Mesenchymal stem cell (in vitro differentiated cells and primary cell): ENCODE data around the gene DOLPP1.
"Not testable (repeated sequence)": the region's sequence is repeated elsewhere in the genome, so short reads cannot be mapped to it uniquely, and the experiment has no call there.

Source experiments
- DNase-seq: peaks from one replicate; pipeline ENCODE4 v3.0.0-alpha.2; 2013
- H2AFZ ChIP-seq: one replicate; pipeline ENCODE4 v1.6.1; 2013; ENCODE audit warnings: low read depth, mild to moderate bottlenecking, control low read depth, inconsistent platforms, low read length, moderate library complexity
- H2AK5ac ChIP-seq: 2 replicates; pipeline ENCODE4 v1.6.1; 2013; ENCODE audit warnings: low read length, moderate library complexity, mild to moderate bottlenecking, inconsistent platforms; ENCODE audit not compliant: severe bottlenecking
- H2BK120ac ChIP-seq: one replicate; pipeline ENCODE4 v1.6.1; 2013; ENCODE audit warnings: low read depth, mild to moderate bottlenecking, inconsistent platforms, low read length, moderate library complexity
- H2BK12ac ChIP-seq, 2 experiments: one replicate each; pipeline ENCODE4 v1.6.1; 2013; ENCODE audit warnings: inconsistent platforms in 2 of 2, low read length in 2 of 2, mild to moderate bottlenecking in 2 of 2, moderate library complexity in 2 of 2, control low read depth in 1 of 2
- H2BK15ac ChIP-seq: one replicate; pipeline ENCODE4 v1.6.1; 2013; ENCODE audit warnings: mild to moderate bottlenecking, low read depth, inconsistent platforms; ENCODE audit not compliant: poor library complexity, severe bottlenecking
- H2BK5ac ChIP-seq: 2 replicates; pipeline ENCODE4 v1.6.1; 2013; ENCODE audit warnings: low read depth, mild to moderate bottlenecking, low read length, control low read depth, inconsistent platforms; ENCODE audit not compliant: poor library complexity, severe bottlenecking
- H3K14ac ChIP-seq, 2 experiments: one replicate each; pipeline ENCODE4 v1.6.1; 2013; ENCODE audit warnings: inconsistent platforms in 2 of 2, low read length in 2 of 2, control low read depth in 1 of 2, mild to moderate bottlenecking in 1 of 2, moderate library complexity in 1 of 2
- H3K18ac ChIP-seq, 2 experiments: one replicate each; pipeline ENCODE4 v1.6.1; 2013; ENCODE audit warnings: inconsistent platforms in 2 of 2, low read length in 2 of 2, control low read depth in 1 of 2, low read depth in 1 of 2, mild to moderate bottlenecking in 1 of 2
- H3K23ac ChIP-seq, 2 experiments: one replicate each; pipeline ENCODE4 v1.6.1; 2013; ENCODE audit warnings: inconsistent platforms in 2 of 2, low read length in 2 of 2, mild to moderate bottlenecking in 2 of 2, moderate library complexity in 2 of 2, control low read depth in 1 of 2
- H3K27ac ChIP-seq: 2 replicates; pipeline ENCODE4 v1.5.1; 2013; ENCODE audit warnings: mild to moderate bottlenecking, moderate library complexity, low read length, control low read depth, inconsistent platforms; ENCODE audit not compliant: poor library complexity, severe bottlenecking
- H3K27me3 ChIP-seq, 2 experiments: 2 replicates each; pipeline versions ENCODE4 v1.6.1 to v1.7.0; 2013; ENCODE audit warnings: low read length in 2 of 2, mild to moderate bottlenecking in 2 of 2, moderate library complexity in 2 of 2, control low read depth in 1 of 2, inconsistent platforms in 1 of 2; ENCODE audit not compliant: control insufficient read depth in 1 of 2, insufficient read depth in 1 of 2
- H3K36me3 ChIP-seq, 2 experiments: 2 replicates each; pipeline versions ENCODE4 v1.6.1 to v1.7.0; 2013; ENCODE audit warnings: low read length in 2 of 2, control low read depth in 1 of 2, inconsistent platforms in 1 of 2, low read depth in 1 of 2, mild to moderate bottlenecking in 1 of 2; ENCODE audit not compliant: insufficient read depth in 2 of 2, control insufficient read depth in 1 of 2
- H3K4ac ChIP-seq, 2 experiments: one replicate each; pipeline ENCODE4 v1.6.1; 2013; ENCODE audit warnings: inconsistent platforms in 2 of 2, low read length in 2 of 2, mild to moderate bottlenecking in 2 of 2, moderate library complexity in 2 of 2, control low read depth in 1 of 2, low read depth in 1 of 2
- H3K4me1 ChIP-seq: 2 replicates; pipeline ENCODE4 v1.6.1; 2013; ENCODE audit warnings: low read depth, low read length, control low read depth; ENCODE audit not compliant: control insufficient read depth, insufficient read depth
- H3K4me2 ChIP-seq: 2 replicates; pipeline ENCODE4 v1.6.1; 2013; ENCODE audit warnings: low read length, mild to moderate bottlenecking, inconsistent platforms; ENCODE audit not compliant: poor library complexity, severe bottlenecking
- H3K4me3 ChIP-seq, 2 experiments: 2 replicates each; pipeline versions ENCODE4 v1.5.1 to v1.7.0; 2013; ENCODE audit warnings: low read length in 2 of 2, mild to moderate bottlenecking in 2 of 2, control low read depth in 1 of 2, low read depth in 1 of 2; ENCODE audit not compliant: insufficient read depth in 1 of 2
- H3K79me1 ChIP-seq: replicated peaks from 2 replicates; pipeline ENCODE4 v1.6.1; 2013; ENCODE audit warnings: mild to moderate bottlenecking, control low read depth, low read length, inconsistent platforms; ENCODE audit not compliant: poor library complexity, severe bottlenecking
- H3K9ac ChIP-seq: 2 replicates; pipeline ENCODE4 v1.7.0; 2013; ENCODE audit warnings: mild to moderate bottlenecking, low read length, moderate library complexity
- H3K9me3 ChIP-seq: 2 replicates; pipeline ENCODE4 v1.7.0; 2013; ENCODE audit warnings: mild to moderate bottlenecking, low read length; ENCODE audit not compliant: control insufficient read depth
- H4K8ac ChIP-seq: one replicate; pipeline ENCODE4 v1.6.1; 2013; ENCODE audit warnings: inconsistent platforms, mild to moderate bottlenecking, low read length, moderate library complexity
- H4K91ac ChIP-seq: one replicate; pipeline ENCODE4 v1.6.1; 2013; ENCODE audit warnings: mild to moderate bottlenecking, low read length, inconsistent platforms
- whole genome bisulfite sequencing: methylation state at CpG from one replicate; pipeline ENCODE4 v1.1.7; 2013; ENCODE audit warnings: mixed read lengths; 5-methylcytosine and 5-hydroxymethylcytosine counted together

The DOLPP1 gene

DNA sequence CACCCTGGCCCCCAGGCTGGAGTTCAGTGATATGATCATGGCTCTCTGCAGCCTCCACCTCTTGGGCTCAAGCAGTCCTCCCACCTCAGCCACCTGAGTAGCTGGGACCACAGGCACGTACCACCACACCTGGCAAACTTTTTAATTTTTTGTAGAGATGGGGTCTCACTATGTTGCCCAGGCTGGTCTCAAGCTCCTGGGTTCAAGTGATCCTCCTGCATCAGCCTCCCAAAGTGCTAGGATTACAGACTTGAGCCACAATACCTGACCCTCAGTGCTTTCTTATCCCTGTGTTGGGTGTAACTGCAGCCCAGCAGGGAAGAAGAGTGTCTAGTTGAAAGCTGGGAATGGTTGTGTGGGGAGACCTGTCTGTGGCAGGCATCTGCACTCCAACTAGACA lies 41.2 kb downstream of the DOLPP1 start:
- Histone ChIP-seq H4K91ac (no peak overlapping the region), H3K4ac (no peak overlapping the region), H3K4me2 (no peak overlapping the region), H3K9ac (peak overlapping the region; percentile 54), H3K9me3 (no peaks in the 10 kb centered on the region), H2BK12ac (no peak overlapping the region), H3K36me3 (peaks cover 40 to 42% of the 10 kb centered on the region in 2 experiments), H2BK5ac (no peak overlapping the region), H3K27ac (no peak overlapping the region), H4K8ac (no peak overlapping the region), H3K27me3 (no peaks in the 10 kb centered on the region), H3K4me3 (no peak overlapping the region), H2AFZ (no peak overlapping the region), H3K23ac (no peak overlapping the region), H3K79me1 (peaks cover 30% of the 10 kb centered on the region), H3K18ac (no peak overlapping the region), H3K14ac (no peak overlapping the region), H2BK120ac (no peak overlapping the region), H3K4me1 (peaks cover 13% of the 10 kb centered on the region), H2BK15ac (no peak overlapping the region), H2AK5ac (no peak overlapping the region)
- no peak for DNase-seq
- WGBS: 100% methylated on average over 1 of the region's 1 CpG

- not testable (repeated sequence) for H2BK12ac ChIP-seq, H3K23ac ChIP-seq, H2BK15ac ChIP-seq, H4K8ac ChIP-seq, H3K9me3 ChIP-seq, H3K4me3 ChIP-seq, H3K9ac ChIP-seq, H2AK5ac ChIP-seq, H3K4ac ChIP-seq, H3K4me2 ChIP-seq, H4K91ac ChIP-seq, H3K27ac ChIP-seq, H3K27me3 ChIP-seq, DNase-seq, H3K18ac ChIP-seq, H2BK5ac ChIP-seq, H3K14ac ChIP-seq, H2AFZ ChIP-seq, H2BK120ac ChIP-seq
- H3K4me1 ChIP-seq: peaks cover 13% of the 10 kb centered on the region
- peaks cover 33% of the 10 kb centered on the region for H3K79me1 ChIP-seq
- WGBS: 86% methylated on average over 15 of the region's 15 CpGs
- H3K36me3 ChIP-seq: peaks cover 40 to 50% of the 10 kb centered on the region in 2 experiments
These were observed 42.1 kb downstream of the DOLPP1 start for GRCh38 chr9:129122976-129123375.

- Histone ChIP-seq H4K8ac (no peak overlapping the region), H3K27me3 (no peaks in the 10 kb centered on the region), H3K4me2 (no peak overlapping the region), H3K23ac (no peak overlapping the region), H2AFZ (no peak overlapping the region), H2BK12ac (no peak overlapping the region), H3K79me1 (peaks cover 29% of the 10 kb centered on the region), H2BK120ac (no peak overlapping the region), H3K9ac (peak overlapping the region; percentile 31), H2BK15ac (no peak overlapping the region), H3K4me1 (peaks cover 13% of the 10 kb centered on the region), H3K18ac (no peak overlapping the region), H3K4me3 (no peak overlapping the region), H3K14ac (no peak overlapping the region), H3K4ac (no peak overlapping the region), H3K27ac (no peak overlapping the region), H2BK5ac (no peak overlapping the region), H3K36me3 (peaks cover 44 to 60% of the 10 kb centered on the region in 2 experiments), H4K91ac (no peak overlapping the region), H3K9me3 (no peaks in the 10 kb centered on the region), H2AK5ac (peak overlapping the region; percentile 1)
- 84% methylated on average over 3 of the region's 3 CpGs for WGBS
- no peak for DNase-seq
These were observed 43.7 kb downstream of the DOLPP1 start for GRCh38 chr9:129124506-129125069.

GRCh38 chr9:129125478-129125877 lies 44.6 kb downstream of the DOLPP1 start:
- Histone ChIP-seq H4K8ac (no peak overlapping the region), H2BK120ac (no peak overlapping the region), H2BK15ac (no peak overlapping the region), H2AK5ac (no peak overlapping the region), H3K4me1 (peaks cover 13% of the 10 kb centered on the region), H3K9me3 (no peaks in the 10 kb centered on the region), H2AFZ (no peak overlapping the region), H3K79me1 (peaks cover 28% of the 10 kb centered on the region), H3K23ac (no peak overlapping the region), H2BK12ac (no peak overlapping the region), H3K14ac (no peak overlapping the region), H3K4me3 (no peak overlapping the region), H3K4ac (no peak overlapping the region), H3K36me3 (peaks cover 46 to 67% of the 10 kb centered on the region in 2 experiments), H4K91ac (no peak overlapping the region), H2BK5ac (no peak overlapping the region), H3K9ac (no peak overlapping the region), H3K27ac (peak overlapping the region; percentile 13), H3K4me2 (no peak overlapping the region), H3K27me3 (no peaks in the 10 kb centered on the region), H3K18ac (no peak overlapping the region)
- peak; percentile 78 for DNase-seq
- WGBS: 86% methylated on average over 5 of the region's 8 CpGs
